ACHN (cell line): ENCODE measurements around the gene KHSRP.

ENCODE experiments used
- DNase-seq: peaks from one replicate; pipeline ENCODE4 v3.0.0-alpha.2; 2015
- in situ Hi-C: cut with HindIII; loops from 2 replicates; pipeline ENCODE4 v1.10.0; 2017; ENCODE audit warnings: low sequenced_read_pairs, low pct_ligation_motif_present, low pct_unique_long_range_greater_than_20kb

Gene KHSRP

GRCh38 chr19:6424939-6425731 lies 524 bp upstream of the KHSRP start:
- in situ Hi-C loops: no loop called here
- DNase-seq: peak; percentile 99

GRCh38 chr19:6423499-6424194 lies 964 bp downstream of the KHSRP start:
- in situ Hi-C loops: no loop called here
- DNase-seq: peak; percentile 42

- in situ Hi-C loops: no loop called here
- DNase-seq: no peak
Measured at GRCh38 chr19:6421075-6422014, 3.3 kb downstream of the KHSRP start.

GRCh38 chr19:6418562-6418932 lies 6.1 kb downstream of the KHSRP start:
- in situ Hi-C loops: no loop called here
- DNase-seq: no peak

- peak; percentile 35 for DNase-seq
- in situ Hi-C loops: no loop called here
Measured at GRCh38 chr19:6417713-6418561, 6.7 kb downstream of the KHSRP start.

GRCh38 chr19:6416658-6417405 lies 7.8 kb downstream of the KHSRP start:
- DNase-seq: no peak
- in situ Hi-C loops: no loop called here

- in situ Hi-C loops: no loop called here
- DNase-seq: no peak
Measured at GRCh38 chr19:6415591-6416190, 8.9 kb downstream of the KHSRP start.

GRCh38 chr19:6414793-6415590 lies 9.6 kb downstream of the KHSRP start:
- in situ Hi-C loops: no loop called here
- no peak for DNase-seq

- in situ Hi-C loops: no loop called here
- DNase-seq: no peak
Measured at GRCh38 chr19:6413721-6414643, 10.6 kb downstream of the KHSRP start.

GRCh38 chr19:6413291-6413690 lies 11.3 kb downstream of the KHSRP start:
- DNase-seq: no peak
- in situ Hi-C loops: no loop called here

GRCh38 chr19:6412447-6413091 lies 12.0 kb downstream of the KHSRP start:
- in situ Hi-C loops: no loop called here
- peak; percentile 19 for DNase-seq

GRCh38 chr19:6412061-6412446 lies 12.6 kb downstream of the KHSRP start:
- DNase-seq: no peak
- in situ Hi-C loops: no loop called here

GRCh38 chr19:6409346-6409745 lies 15.3 kb downstream of the KHSRP start:
- DNase-seq: no peak
- in situ Hi-C loops: no loop called here

- no peak for DNase-seq
- in situ Hi-C loops: no loop called here
Measured at GRCh38 chr19:6406401-6406800, 18.2 kb downstream of the KHSRP start.
